Measurements from ENCODE around the gene CROT.

The CROT gene

DNA sequence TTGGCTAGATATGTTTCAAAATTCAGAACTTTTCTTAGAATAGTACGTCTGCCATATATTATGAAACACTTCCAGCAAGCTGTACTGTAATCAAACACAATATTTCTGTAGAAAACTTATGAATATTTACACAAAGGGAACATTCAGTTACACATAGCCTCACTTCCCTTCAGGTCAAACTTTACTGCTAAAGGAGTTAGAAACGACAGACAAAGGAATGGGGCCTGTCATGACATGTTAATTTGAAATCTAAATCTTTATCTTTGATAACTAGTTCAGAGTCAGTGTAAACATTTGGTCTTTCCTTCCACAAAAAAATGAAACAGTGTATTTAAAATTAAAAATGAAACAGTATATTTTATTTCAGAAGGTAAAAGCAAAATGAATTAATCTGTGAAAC lies 1.0 kb upstream of the CROT start:
- no peak for DNase-seq

DNA sequence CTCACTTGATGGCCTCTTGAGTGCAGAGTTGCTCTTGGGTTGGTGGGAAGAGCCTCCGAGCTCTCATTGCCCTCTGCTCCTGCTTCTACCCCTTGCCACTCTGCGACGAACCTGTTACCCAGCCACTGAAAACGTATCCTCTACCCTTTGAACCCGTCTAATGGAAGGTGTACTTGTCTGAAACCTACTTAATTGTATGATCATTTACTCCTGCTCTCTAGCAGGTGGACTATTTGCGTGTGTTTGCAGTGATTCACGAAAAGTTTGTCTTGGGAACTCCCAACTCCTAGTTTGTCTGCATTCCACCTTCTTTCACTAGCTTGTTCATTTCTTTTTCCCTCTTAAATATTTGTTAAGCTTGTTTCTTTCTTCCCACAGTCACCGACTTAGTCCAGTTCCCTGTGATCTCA lies 503 bp downstream of the CROT start:
- DNase-seq: no peak

GRCh38 chr7:87347207-87347606 lies 1.7 kb downstream of the CROT start:
- DNase-seq: no peak

- no peak for DNase-seq
Observed at GRCh38 chr7:87347664-87348063, 2.2 kb downstream of the CROT start.

GRCh38 chr7:87354749-87355148 lies 9.3 kb downstream of the CROT start:
- DNase-seq: no peak

- no peak for DNase-seq
Observed at GRCh38 chr7:87356448-87356847, 11.0 kb downstream of the CROT start.

DNA sequence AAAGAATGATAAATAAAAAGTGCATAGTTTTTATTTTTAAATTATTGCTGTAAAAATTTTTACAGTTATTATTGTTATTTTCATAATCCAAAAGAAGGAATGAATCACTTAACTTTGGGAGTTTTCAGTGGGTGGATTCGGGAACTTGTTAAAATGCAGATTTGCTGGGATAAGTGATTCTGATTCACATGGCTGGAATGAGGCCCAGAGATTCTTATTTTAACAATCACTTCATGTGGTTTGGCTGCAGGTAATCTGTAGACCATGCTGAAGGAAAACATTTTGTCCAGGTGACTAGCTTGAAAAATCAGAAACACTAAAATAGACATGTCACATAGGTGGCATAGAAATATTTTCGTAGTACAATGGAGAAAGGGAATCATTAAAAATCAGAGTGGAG lies 13.9 kb downstream of the CROT start:
- no peak for DNase-seq

GRCh38 chr7:87361320-87361719 lies 15.9 kb downstream of the CROT start:
- DNase-seq: no peak

DNA sequence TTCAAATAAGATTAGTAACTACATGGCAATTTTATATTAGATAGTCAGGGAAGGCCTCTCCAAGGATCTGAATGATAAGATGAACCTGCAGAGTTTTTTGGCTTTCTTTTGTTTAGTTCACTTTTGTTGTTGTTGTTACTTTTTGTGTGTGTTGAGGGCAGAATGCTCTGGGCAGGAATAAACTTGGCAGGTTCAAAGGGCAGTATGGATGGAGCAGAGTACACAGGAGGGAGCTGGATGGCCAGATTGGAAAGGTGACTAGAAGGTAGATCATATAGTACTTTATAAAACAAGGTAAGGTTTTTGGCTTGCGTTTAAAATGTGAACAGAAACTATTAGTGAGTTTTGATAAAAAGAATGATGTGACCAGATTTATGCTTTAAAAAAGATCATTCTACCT lies 17.9 kb downstream of the CROT start:
- DNase-seq: no peak

DNA sequence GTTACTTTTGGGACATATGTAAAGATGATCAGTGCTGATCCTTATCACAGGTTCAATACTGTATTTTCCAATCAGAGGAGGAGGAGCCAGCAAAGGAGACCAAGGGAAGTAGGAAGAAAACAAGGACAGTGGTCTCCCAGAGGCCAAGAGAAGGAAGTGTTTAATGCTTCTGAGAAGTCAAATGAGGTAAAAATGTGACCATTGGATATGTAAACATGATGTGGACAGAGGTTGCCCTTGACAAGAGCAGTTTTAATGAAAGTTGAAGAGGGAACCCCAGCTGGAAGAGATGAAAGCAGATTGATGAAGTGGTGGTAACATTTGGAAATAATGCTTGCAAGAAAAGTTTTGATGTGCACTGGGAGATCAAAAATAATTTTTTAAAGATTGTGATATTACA lies 18.8 kb downstream of the CROT start:
- no peak for DNase-seq

DNA sequence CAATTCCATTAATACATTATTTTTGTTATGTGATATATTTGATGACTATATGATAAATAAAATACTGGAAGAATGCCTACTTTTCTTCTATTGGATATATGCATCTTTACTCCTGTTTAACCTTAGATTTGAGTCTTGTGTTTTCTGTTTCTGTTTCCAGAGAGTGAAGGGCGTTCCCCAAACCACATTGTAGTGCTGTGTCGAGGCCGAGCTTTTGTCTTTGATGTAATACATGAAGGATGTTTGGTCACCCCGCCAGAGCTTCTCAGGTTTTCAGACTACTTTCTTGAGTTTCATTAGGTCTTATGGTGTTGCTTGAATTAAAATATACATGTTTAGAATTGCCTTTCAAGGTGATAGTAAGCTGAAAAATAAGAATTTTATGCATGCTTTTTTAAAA lies 23.8 kb downstream of the CROT start:
- no peak for DNase-seq

DNA sequence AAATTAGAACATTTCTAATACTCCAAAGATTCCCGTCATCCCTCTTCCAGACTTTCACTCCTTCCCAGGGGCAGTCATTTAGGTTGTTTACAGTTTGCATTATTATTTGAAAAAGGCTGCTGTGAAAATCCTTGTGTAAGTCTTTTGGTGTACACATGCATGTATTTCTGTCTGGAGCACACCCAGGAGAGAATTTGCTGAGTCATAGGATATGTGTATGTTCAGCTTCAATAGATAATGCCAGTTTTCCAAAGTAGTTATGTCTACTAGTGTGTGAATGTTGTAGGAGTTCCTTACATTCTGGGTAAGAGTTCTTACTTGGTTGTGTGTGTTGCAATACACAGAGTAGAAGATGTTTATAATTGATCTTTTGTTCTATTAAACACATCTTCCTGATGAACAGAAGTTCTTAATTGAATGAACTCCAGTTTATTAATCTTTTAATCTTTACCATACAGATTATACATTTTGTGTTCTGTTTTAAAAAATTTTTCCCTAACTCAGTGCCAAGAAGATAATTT lies 25.3 kb downstream of the CROT start:
- no peak for DNase-seq

GRCh38 chr7:87375662-87376435 lies 30.4 kb downstream of the CROT start:
- no peak for DNase-seq

- DNase-seq: no peak
Observed at GRCh38 chr7:87380905-87381304, 35.4 kb downstream of the CROT start.

DNA sequence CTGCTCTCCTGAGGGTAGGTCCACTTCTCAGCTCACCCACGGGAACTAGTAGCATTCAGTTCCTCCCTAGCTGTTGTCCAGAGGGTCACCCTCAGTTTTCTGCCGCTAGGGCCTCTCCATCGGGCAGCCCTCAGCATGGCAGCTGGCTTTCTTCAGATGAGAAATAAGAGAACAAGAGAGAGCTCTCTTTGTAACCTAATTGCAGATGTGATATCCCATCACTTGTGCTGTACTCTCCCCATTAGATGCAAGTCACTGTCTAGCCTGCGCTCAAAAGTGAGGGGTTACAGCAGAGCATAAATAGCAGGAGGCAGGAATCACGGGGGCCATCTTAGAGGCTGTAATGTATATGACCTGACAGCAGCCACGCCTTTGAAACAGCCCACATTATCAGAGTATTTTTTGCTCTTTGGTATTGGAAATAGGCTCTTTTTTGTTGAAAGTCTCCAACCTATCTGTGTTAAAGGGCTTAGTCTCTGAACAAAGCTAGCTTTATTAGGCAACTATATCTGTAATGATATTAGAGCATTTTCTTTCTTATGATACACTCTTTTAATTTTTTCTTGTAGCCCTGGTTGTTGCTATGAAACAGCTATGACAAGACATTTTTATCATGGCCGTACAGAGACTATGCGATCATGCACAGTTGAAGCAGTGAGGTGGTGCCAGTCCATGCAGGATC lies 45.7 kb downstream of the CROT start:
- DNase-seq: no peak

- no peak for DNase-seq
Observed at GRCh38 chr7:87395442-87396020, 50.1 kb downstream of the CROT start.

GRCh38 chr7:87398446-87398845 lies 53.0 kb downstream of the CROT start:
- DNase-seq: no peak

DNA sequence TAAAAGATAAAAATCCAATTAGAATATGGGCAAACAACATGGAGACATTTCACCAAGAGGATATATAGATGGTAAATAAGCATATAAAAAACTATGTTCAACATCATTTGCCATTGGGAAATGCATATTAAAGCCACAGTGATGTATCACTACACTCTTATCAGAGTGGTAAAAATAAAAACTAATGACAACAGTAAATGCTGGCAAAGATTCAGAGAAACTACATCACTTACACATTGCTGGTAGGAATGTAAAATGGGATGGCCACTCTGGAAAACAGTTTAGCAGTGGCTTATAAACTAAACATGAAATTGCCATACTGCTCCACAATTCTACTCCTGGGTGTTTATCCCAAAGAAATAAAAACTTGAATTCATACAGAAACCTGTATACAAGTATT lies 59.2 kb downstream of the CROT start:
- no peak for DNase-seq

GRCh38 chr7:87411186-87411585 lies 65.7 kb downstream of the CROT start:
- DNase-seq: no peak

DNA sequence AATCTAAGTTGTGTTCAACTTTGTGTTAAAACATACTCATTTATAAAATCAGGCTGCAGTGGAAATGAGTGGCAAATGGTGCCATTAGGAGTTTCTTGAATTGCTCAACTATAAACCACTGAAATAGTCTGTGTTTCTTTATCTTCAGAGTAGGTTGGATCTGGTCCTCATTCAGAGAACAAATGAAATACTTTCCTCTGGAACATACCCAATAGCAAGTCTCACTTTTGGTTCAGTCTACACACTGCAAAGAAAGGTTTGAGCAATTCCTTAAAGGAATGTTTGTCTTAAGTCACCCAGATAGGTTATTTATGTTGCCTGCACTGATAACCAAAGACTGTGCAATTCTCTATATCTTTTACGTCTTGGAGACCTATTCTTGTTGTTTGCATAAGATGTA lies 67.6 kb downstream of the CROT start:
- no peak for DNase-seq

DNA sequence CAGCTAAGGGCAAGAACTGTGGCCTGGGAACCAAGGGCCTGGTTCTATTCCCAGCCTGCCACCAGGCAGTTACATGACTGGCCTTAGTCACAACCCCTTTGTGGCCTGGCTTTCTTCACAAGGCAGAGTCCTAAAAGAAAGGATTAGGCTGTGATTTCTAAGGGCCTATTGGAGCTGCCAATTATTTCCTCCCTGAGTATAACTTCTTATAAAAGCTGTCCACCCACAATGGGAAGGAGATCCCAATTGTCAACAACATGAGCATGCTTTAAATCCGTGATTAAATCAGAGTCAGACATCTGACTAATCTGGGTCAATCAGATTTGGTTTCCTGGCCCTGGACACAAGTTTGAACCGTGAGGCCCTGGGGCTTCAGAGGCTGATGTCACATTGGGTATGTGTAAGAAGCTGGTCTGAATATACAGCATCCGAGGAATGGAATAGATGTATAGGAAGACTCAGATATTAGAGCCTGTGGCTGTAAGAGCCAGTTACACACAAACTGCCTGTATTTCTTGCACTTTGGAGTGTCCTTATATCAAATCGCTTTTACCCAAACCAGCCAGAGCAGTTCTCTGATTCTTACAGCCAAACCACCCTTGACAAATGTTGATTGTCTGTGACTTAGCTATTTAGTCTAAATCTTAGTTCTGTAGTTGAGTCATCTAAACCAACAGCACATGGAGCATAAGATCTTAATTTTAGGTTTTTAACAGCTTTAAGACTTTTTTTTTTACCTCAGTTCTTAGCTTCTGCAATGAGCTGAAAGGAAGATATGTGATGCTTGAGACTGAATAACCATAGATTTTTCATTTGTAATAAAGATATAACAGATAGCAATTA lies 68.7 kb downstream of the CROT start:
- no peak for DNase-seq

GRCh38 chr7:87414794-87415188 lies 69.3 kb downstream of the CROT start:
- DNase-seq: no peak

Measured in hippocampal formation (tissue), 2 donors.